ENCODE results near the gene TAF4B.

TAF4B gene

GRCh38 chr18:26322890-26323653, 96.8 kb downstream of the TAF4B start:
- Histone ChIP-seq H3K4me3 (ENCODE audit: low read length) (no peak overlapping the region), H3K9me3 (ENCODE audit: control insufficient read depth, low read length) (no peaks in the 10 kb centered on the region), H3K27me3 (ENCODE audit: control insufficient read depth, insufficient read depth, low read length) (no peaks in the 10 kb centered on the region), H3K36me3 (ENCODE audit: control insufficient read depth, insufficient read depth, low read length) (no peaks in the 10 kb centered on the region), H3K4me1 (ENCODE audit: control insufficient read depth, insufficient read depth, low read length) (no peaks in the 10 kb centered on the region), H3K9ac (ENCODE audit: low read length) (no peak overlapping the region)

GRCh38 chr18:26325771-26326170, 99.5 kb downstream of the TAF4B start:
- no peak overlapping the region for H3K9ac ChIP-seq (ENCODE audit: low read length)
- no peak overlapping the region for H3K4me3 ChIP-seq (ENCODE audit: low read length)
- H3K27me3 ChIP-seq (ENCODE audit: control insufficient read depth, insufficient read depth, low read length): no peaks in the 10 kb centered on the region
- no peaks in the 10 kb centered on the region for H3K36me3 ChIP-seq (ENCODE audit: control insufficient read depth, insufficient read depth, low read length)
- no peaks in the 10 kb centered on the region for H3K9me3 ChIP-seq (ENCODE audit: control insufficient read depth, low read length)
- no peaks in the 10 kb centered on the region for H3K4me1 ChIP-seq (ENCODE audit: control insufficient read depth, insufficient read depth, low read length)

- H3K4me1 ChIP-seq (ENCODE audit: control insufficient read depth, insufficient read depth, low read length): no peaks in the 10 kb centered on the region
- no peaks in the 10 kb centered on the region for H3K27me3 ChIP-seq (ENCODE audit: control insufficient read depth, insufficient read depth, low read length)
- H3K4me3 ChIP-seq (ENCODE audit: low read length): no peak overlapping the region
- no peak overlapping the region for H3K9ac ChIP-seq (ENCODE audit: low read length)
- H3K36me3 ChIP-seq (ENCODE audit: control insufficient read depth, insufficient read depth, low read length): no peaks in the 10 kb centered on the region
- H3K9me3 ChIP-seq (ENCODE audit: control insufficient read depth, low read length): no peaks in the 10 kb centered on the region
Observed at GRCh38 chr18:26327062-26327461, 100.8 kb downstream of the TAF4B start.

- no peaks in the 10 kb centered on the region for H3K27me3 ChIP-seq (ENCODE audit: control insufficient read depth, insufficient read depth, low read length)
- no peak overlapping the region for H3K4me3 ChIP-seq (ENCODE audit: low read length)
- H3K36me3 ChIP-seq (ENCODE audit: control insufficient read depth, insufficient read depth, low read length): no peaks in the 10 kb centered on the region
- no peak overlapping the region for H3K9ac ChIP-seq (ENCODE audit: low read length)
- H3K4me1 ChIP-seq (ENCODE audit: control insufficient read depth, insufficient read depth, low read length): no peaks in the 10 kb centered on the region
- H3K9me3 ChIP-seq (ENCODE audit: control insufficient read depth, low read length): no peaks in the 10 kb centered on the region
Observed at GRCh38 chr18:26332991-26333390, 106.7 kb downstream of the TAF4B start.

GRCh38 chr18:26335156-26335555, 108.9 kb downstream of the TAF4B start:
- Histone ChIP-seq H3K36me3 (ENCODE audit: control insufficient read depth, insufficient read depth, low read length) (no peaks in the 10 kb centered on the region), H3K4me3 (ENCODE audit: low read length) (no peak overlapping the region), H3K4me1 (ENCODE audit: control insufficient read depth, insufficient read depth, low read length) (no peaks in the 10 kb centered on the region), H3K27me3 (ENCODE audit: control insufficient read depth, insufficient read depth, low read length) (no peaks in the 10 kb centered on the region), H3K9me3 (ENCODE audit: control insufficient read depth, low read length) (no peaks in the 10 kb centered on the region), H3K9ac (ENCODE audit: low read length) (no peak overlapping the region)

- Histone ChIP-seq H3K36me3 (ENCODE audit: control insufficient read depth, insufficient read depth, low read length) (no peaks in the 10 kb centered on the region), H3K4me3 (ENCODE audit: low read length) (no peak overlapping the region), H3K9ac (ENCODE audit: low read length) (no peak overlapping the region), H3K27me3 (ENCODE audit: control insufficient read depth, insufficient read depth, low read length) (no peaks in the 10 kb centered on the region), H3K4me1 (ENCODE audit: control insufficient read depth, insufficient read depth, low read length) (no peaks in the 10 kb centered on the region), H3K9me3 (ENCODE audit: control insufficient read depth, low read length) (no peaks in the 10 kb centered on the region)
Observed at GRCh38 chr18:26335571-26336487, 109.6 kb downstream of the TAF4B start.

GRCh38 chr18:26336572-26336971, 110.3 kb downstream of the TAF4B start:
- no peak overlapping the region for H3K4me3 ChIP-seq (ENCODE audit: low read length)
- no peaks in the 10 kb centered on the region for H3K9me3 ChIP-seq (ENCODE audit: control insufficient read depth, low read length)
- no peak overlapping the region for H3K9ac ChIP-seq (ENCODE audit: low read length)
- H3K27me3 ChIP-seq (ENCODE audit: control insufficient read depth, insufficient read depth, low read length): no peaks in the 10 kb centered on the region
- no peaks in the 10 kb centered on the region for H3K36me3 ChIP-seq (ENCODE audit: control insufficient read depth, insufficient read depth, low read length)
- no peaks in the 10 kb centered on the region for H3K4me1 ChIP-seq (ENCODE audit: control insufficient read depth, insufficient read depth, low read length)

GRCh38 chr18:26342646-26343045, 116.4 kb downstream of the TAF4B start:
- H3K9me3 ChIP-seq (ENCODE audit: control insufficient read depth, low read length): no peaks in the 10 kb centered on the region
- H3K4me3 ChIP-seq (ENCODE audit: low read length): no peak overlapping the region
- H3K9ac ChIP-seq (ENCODE audit: low read length): no peak overlapping the region
- H3K27me3 ChIP-seq (ENCODE audit: control insufficient read depth, insufficient read depth, low read length): no peaks in the 10 kb centered on the region
- H3K36me3 ChIP-seq (ENCODE audit: control insufficient read depth, insufficient read depth, low read length): no peaks in the 10 kb centered on the region
- H3K4me1 ChIP-seq (ENCODE audit: control insufficient read depth, insufficient read depth, low read length): peaks cover 8% of the 10 kb centered on the region

GRCh38 chr18:26350961-26351360, 124.7 kb downstream of the TAF4B start:
- Histone ChIP-seq H3K9ac (ENCODE audit: low read length) (no peak overlapping the region), H3K4me3 (ENCODE audit: low read length) (no peak overlapping the region)

GRCh38 chr18:26356045-26356785, 130.0 kb downstream of the TAF4B start:
- H3K36me3 ChIP-seq (ENCODE audit: control insufficient read depth, insufficient read depth, low read length): no peaks in the 10 kb centered on the region
- H3K27me3 ChIP-seq (ENCODE audit: control insufficient read depth, insufficient read depth, low read length): no peaks in the 10 kb centered on the region

More at GRCh38 chr18:26350961-26351360, 124.7 kb downstream of the TAF4B start:
- no peaks in the 10 kb centered on the region for H3K36me3 ChIP-seq (ENCODE audit: control insufficient read depth, insufficient read depth, low read length)
- H3K9me3 ChIP-seq (ENCODE audit: control insufficient read depth, low read length): no peaks in the 10 kb centered on the region
- no peaks in the 10 kb centered on the region for H3K4me1 ChIP-seq (ENCODE audit: control insufficient read depth, insufficient read depth, low read length)
- no peaks in the 10 kb centered on the region for H3K27me3 ChIP-seq (ENCODE audit: control insufficient read depth, insufficient read depth, low read length)

GRCh38 chr18:26357960-26358359, 131.7 kb downstream of the TAF4B start:
- Histone ChIP-seq H3K36me3 (ENCODE audit: control insufficient read depth, insufficient read depth, low read length) (no peaks in the 10 kb centered on the region), H3K27me3 (ENCODE audit: control insufficient read depth, insufficient read depth, low read length) (no peaks in the 10 kb centered on the region), H3K9ac (ENCODE audit: low read length) (no peak overlapping the region), H3K9me3 (ENCODE audit: control insufficient read depth, low read length) (no peaks in the 10 kb centered on the region), H3K4me3 (ENCODE audit: low read length) (no peak overlapping the region), H3K4me1 (ENCODE audit: control insufficient read depth, insufficient read depth, low read length) (no peaks in the 10 kb centered on the region)

More at GRCh38 chr18:26356045-26356785, 130.0 kb downstream of the TAF4B start:
- no peaks in the 10 kb centered on the region for H3K4me1 ChIP-seq (ENCODE audit: control insufficient read depth, insufficient read depth, low read length)
- no peak overlapping the region for H3K4me3 ChIP-seq (ENCODE audit: low read length)
- no peaks in the 10 kb centered on the region for H3K9me3 ChIP-seq (ENCODE audit: control insufficient read depth, low read length)
- no peak overlapping the region for H3K9ac ChIP-seq (ENCODE audit: low read length)

All from mucosa of stomach (tissue), 1 donor.